Measurements from ENCODE around the gene RMND5B.

DNA sequence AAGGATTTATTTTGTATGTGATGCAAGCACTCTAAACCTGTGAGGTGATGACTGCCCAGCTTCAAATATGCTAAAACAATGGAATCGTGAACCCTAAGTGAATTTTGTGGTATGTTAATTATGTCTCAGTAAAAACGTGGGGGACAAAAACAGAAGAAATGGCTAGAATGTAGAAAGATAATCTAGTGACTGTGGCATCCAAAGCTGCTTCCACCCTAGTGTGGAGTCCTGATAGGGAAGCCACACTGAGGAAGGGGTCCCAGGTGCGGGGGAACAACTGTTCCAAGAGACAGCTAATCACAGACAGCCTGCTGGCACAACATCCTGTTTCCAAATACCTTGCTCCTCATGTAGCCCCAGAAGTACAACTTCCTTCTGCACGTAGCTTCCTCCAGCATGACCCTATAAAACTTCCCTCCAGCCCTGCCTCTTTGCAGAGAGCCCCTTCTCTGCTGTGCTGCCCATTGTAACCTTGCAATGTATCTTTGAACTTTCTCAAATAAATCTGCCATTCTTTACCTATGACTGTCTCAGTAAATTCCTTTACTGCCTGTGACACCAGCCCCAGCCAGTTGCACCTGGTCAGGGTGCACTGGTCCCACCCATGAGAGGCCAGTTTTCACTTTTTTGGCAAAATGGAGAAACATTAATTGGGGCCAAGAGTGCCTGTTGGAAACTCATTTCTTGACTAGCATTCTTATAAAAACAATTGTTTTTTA is 51.5 kb downstream of the RMND5B start:
- no peak for TF ChIP-seq TCF7L2 (IDR thresholded peaks at IDR 0.05; ENCODE audit: low read depth, low read length)
- TF ChIP-seq RCOR2 (CRISPR knock-in tag; IDR thresholded peaks at IDR 0.05), result no peak
- no peak for TF ChIP-seq HDAC6 (IDR thresholded peaks at IDR 0.05; ENCODE audit: low read depth, low read length)
- TF ChIP-seq, protein P1, sequence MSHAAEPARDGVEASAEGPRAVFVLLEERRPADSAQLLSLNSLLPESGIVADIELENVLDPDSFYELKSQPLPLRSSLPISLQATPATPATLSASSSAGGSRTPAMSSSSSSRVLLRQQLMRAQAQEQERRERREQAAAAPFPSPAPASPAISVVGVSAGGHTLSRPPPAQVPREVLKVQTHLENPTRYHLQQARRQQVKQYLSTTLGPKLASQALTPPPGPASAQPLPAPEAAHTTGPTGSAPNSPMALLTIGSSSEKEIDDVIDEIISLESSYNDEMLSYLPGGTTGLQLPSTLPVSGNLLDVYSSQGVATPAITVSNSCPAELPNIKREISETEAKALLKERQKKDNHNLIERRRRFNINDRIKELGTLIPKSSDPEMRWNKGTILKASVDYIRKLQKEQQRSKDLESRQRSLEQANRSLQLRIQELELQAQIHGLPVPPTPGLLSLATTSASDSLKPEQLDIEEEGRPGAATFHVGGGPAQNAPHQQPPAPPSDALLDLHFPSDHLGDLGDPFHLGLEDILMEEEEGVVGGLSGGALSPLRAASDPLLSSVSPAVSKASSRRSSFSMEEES (CRISPR knock-in tag; IDR thresholded peaks at IDR 0.05), result no peak
- no peak for TF ChIP-seq SMC3 (IDR thresholded peaks at IDR 0.05; ENCODE audit: low read length)
- TF ChIP-seq TAF1 (CRISPR knock-in tag; IDR thresholded peaks at IDR 0.05), result no peak
- no peak for TF ChIP-seq TGIF2 (CRISPR knock-in tag; IDR thresholded peaks at IDR 0.05)

All from HepG2 (cell line).